Renal pelvis (tissue), 4 donors: Measurements from ENCODE around the gene PURB. TPM values are rescaled to one million over a fixed set of nuclear protein-coding genes. Genes with fewer than 3 reads are reported as not detected.
"Not testable (repeated sequence)": the region's sequence is repeated elsewhere in the genome, so short reads cannot be mapped to it uniquely, and the experiment has no call there.

Experiments
- DNase-seq: peaks from one replicate; pipeline ENCODE4 v3.0.0-alpha.2; 2013
- polyA plus RNA-seq, 3 donors: library from polyadenylated mRNA; unstranded; fragments of 120-200 nt; gene quantifications; one replicate each; pipeline ENCODE4 v1.2.1, GENCODE V29; 2013; ENCODE audit not compliant: insufficient read length in 3 of 3

Gene PURB
- polyA plus RNA-seq, 3 donors = 26.8 to 36.7 (median 34.6) TPM

GRCh38 chr7:44898039-44898438 lies 12.7 kb upstream of the PURB start:
- DNase-seq = no peak

DNA sequence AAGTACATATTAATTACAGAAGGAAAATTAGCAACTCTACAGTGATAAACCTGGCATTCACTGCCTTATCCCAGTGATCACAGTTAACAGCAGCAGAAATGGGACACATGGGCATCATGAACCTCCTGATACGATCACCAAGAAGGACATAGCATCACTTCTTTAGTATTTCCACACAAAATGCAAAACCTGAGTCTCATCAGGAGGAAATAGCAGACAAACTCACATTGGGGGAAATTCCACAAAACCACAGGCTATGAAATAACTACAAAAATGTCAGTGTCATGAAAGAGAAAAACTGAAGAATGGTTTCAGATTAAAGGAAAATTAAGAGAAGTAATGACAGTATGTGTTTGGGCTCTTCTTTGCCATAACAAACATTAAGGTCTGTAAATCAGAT lies 12.0 kb upstream of the PURB start:
- no peak for DNase-seq

- no peak for DNase-seq
Observed at GRCh38 chr7:44894888-44895580, 9.7 kb upstream of the PURB start.

DNA sequence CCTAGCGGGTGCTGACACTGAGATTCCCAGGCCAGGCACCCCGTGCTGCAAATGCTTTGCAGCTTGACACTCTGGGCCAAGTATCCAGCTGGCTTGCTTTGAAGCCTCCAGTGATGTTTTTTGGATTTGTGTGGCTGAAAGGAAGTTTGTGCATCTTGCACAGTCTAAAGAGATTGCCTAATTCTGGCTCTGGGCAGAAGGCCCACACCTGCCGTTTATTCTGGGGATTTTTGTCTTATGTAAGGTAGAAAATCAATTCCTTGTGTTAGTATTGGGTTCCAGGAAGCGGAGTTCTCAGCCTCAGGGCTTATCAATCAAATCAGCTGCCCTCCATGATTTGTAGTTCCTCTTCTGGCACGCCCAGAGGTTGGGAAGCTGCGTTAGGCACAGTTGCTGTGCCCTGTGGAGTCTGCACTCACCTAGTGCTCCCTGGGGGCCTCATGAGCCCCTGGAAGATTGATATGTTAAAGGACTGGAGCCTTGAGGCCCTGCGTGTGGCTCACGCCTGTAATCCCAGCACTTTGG lies 8.4 kb upstream of the PURB start:
- no peak for DNase-seq

- no peak for DNase-seq
Observed at GRCh38 chr7:44891791-44892190, 6.5 kb upstream of the PURB start.

GRCh38 chr7:44891372-44891771 lies 6.0 kb upstream of the PURB start:
- no peak for DNase-seq

- no peak for DNase-seq
Observed at GRCh38 chr7:44889086-44889781, 3.9 kb upstream of the PURB start.

DNA sequence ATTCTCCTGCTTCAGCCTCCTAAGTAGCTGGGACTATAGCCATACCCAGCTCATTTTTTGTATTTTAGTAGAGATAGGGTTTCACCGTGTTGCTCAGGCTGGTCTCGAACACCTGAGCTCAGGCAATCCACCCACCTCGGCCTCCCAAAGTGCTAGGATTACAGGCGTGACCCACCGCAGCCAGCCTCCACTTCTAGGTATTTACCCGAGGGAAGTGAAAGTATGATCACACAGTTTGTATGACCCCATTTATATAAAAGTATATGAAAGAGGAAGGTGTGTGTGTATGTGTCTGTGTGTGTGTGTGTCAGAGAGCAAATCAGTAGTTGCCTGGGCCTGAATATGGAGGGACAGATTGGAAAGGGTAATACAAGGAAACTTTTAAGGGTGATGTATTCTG lies 2.0 kb upstream of the PURB start:
- no peak for DNase-seq

DNA sequence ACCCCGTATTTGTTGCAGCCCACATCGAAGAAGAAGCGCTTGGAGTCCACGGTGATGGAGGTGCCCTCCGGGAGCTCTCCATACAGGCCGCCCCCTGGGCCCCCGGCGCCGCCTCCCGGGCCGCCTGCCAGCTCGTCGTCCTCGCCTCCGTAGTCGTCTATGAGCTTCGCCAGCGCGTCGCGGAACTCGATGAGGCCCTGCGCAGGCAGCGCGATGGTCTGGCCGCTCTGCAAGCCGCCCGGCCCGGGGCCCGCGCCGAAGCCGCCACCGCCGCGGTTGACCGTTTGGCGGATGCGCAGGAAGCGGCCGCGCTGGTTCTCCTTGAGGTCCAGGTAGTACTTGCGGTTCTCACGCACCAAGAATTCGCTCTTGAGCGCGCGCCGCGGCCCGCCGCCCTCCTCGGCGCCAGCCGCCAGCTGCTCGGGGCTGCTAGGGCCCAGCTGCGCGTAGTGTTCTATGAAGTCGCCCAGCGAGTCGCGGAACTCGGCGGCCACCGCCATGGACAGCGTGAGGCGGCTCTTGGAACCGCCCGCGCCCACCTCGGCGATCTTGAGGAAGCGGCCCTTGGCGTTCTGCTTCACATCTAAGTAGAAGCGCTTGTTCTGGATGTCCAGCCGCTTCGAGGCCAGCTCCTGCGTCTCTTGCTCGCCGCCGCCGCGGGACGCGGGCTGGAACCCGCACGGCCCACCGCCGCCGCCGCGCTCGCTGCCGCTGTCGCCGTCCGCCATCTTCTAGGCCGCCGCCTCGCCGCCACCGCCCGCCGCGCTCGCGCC lies 523 bp downstream of the PURB start:
- DNase-seq = peak; percentile 27

- no peak for DNase-seq
Observed at GRCh38 chr7:44883961-44884620, 1.2 kb downstream of the PURB start.

DNA sequence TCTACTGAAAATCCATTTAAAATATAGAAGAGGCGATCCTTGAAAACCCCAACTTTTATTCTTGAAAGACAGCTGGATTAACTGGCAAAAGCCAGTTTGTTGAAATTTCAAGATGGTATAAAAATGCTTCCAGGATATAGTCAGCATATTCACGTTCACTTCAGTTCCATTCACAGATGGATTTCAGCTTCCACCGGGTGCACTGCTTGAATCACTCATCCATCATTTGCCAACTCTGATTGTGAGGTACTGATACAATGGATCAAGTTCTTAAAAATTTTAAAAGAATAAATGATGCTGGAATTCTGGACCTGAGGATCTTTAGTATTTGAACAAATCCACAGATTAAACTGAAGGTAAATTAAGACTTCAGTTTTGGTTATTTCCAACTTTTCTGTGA lies 2.4 kb downstream of the PURB start:
- DNase-seq = no peak

GRCh38 chr7:44881610-44882009 lies 3.7 kb downstream of the PURB start:
- peak; percentile 10 for DNase-seq

DNA sequence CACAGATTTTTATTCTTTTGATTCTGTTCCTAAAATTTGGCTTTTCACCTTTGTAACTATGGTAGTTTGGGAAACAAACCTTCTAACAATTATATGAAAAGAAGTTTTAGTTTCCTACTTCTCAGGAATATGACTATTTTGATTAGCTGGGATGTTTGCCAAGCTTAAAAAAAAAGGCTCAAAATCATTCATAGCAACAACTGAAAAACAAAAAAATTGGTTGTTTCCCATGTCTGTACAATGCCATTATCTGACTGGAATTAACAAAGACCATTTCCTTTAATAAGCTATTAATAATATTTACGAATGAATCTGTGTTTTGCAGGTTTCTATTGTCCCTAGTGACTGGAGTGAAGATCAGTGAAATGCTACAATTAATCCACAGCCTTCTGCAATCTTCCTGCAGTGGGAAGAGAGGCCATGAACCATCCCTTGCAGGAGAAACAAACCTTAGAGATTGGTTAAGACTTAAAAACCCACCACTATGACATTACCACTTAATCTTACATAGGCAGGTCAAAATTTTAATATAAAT lies 4.2 kb downstream of the PURB start:
- DNase-seq = no peak

GRCh38 chr7:44880317-44881018 lies 4.9 kb downstream of the PURB start:
- DNase-seq = no peak

DNA sequence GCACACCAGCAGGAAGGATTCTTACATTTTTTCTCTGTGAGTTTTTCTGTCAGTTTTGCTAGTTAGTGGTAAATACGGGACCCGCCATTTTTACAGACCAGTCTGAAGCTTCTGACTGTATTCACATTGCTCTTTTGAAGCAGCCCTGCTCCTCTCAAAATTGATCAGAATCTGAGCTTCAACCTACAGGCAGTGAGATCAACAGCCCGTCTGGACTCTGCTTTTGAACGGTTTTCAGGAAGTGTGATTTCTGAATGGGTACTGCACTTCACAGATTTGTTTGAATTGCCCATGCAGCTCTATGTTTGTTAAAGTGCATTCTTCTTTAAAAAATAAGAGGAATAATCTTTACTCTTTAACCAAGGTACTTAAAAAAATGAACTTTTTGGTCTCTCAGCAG lies 8.9 kb downstream of the PURB start:
- DNase-seq = no peak

GRCh38 chr7:44875241-44875640 lies 10.1 kb downstream of the PURB start:
- no peak for DNase-seq

- DNase-seq = no peak
Observed at GRCh38 chr7:44872787-44873186, 12.5 kb downstream of the PURB start.

- not testable (repeated sequence) for DNase-seq
Observed at GRCh38 chr7:44871918-44872317, 13.4 kb downstream of the PURB start.

GRCh38 chr7:44870780-44871179 lies 14.6 kb downstream of the PURB start:
- DNase-seq = not testable (repeated sequence)

DNA sequence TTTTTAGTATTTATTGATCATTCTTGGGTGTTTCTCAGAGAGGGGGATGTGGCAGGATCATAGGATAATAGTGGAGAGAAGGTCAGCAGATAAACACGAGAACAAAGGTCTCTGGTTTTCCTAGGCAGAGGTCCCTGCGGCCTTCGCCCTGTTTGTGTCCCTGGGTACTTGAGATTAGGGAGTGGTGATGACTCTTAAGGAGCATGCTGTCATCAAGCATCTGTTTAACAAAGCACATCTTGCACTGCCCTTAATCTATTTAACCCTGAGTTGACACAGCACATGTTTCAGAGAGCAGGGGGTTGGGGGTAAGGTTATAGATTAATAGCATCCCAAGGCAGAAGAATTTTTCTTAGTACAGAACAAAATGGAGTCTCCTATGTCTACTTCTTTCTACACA lies 15.0 kb downstream of the PURB start:
- DNase-seq = not testable (repeated sequence)
